ENCODE results near the gene ARIH2. TPM values are rescaled to one million over a fixed set of nuclear protein-coding genes. Genes with fewer than 3 reads are reported as not detected.
"Not testable (repeated sequence)": the region's sequence is repeated elsewhere in the genome, so short reads cannot be mapped to it uniquely, and the experiment has no call there.

The ARIH2 gene
- polyA plus RNA-seq, 4 donors, result 42.7 to 70.1 (median 47.2) TPM

DNA sequence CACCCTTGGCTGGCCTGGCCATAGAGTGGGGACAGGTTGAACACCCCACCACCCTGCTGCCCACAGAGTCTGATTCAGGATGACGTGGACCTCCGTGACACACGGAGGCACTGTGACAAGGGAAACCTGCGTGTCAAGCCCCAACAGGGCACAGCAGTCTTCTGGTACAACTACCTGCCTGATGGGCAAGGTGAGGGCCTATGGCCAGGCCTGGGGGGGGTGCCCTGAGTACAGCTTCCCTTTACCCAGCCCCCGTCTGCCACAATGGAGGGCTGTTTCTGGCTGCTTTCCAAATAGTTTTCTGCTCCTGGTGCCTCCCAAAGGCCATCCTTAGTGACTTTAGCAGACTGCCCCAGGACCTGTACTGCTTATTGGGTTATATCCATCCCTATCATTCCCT, 87.4 kb downstream of the ARIH2 start:
- Histone ChIP-seq H3K27me3 (ENCODE audit: control insufficient read depth in 3 of 3, insufficient read depth in 3 of 3, low read length in 3 of 3) (no peaks in the 10 kb centered on the region), H3K4me3 (ENCODE audit: low read depth in 1 of 3, low read length in 3 of 3) (peak overlapping the region in 2 of 3 donors; percentile 72 to 92), H3K27ac (ENCODE audit: low read depth in 1 of 3, low read length in 2 of 3) (peak overlapping the region in 2 of 3 donors; percentile 95 to 96), H3K9me3 (ENCODE audit: control insufficient read depth in 2 of 2, insufficient read depth in 1 of 2, low read depth in 1 of 2, low read length in 1 of 2) (no peaks in the 10 kb centered on the region), H3K4me1 (ENCODE audit: control insufficient read depth in 3 of 3, insufficient read depth in 2 of 3, low read depth in 1 of 3, low read length in 2 of 3) (peaks cover 0 to 34% (median 0%) of the 10 kb centered on the region in 3 donors), H3K36me3 (ENCODE audit: control insufficient read depth in 3 of 3, insufficient read depth in 2 of 3, low read depth in 1 of 3, low read length in 3 of 3) (peaks cover 0 to 68% (median 0%) of the 10 kb centered on the region in 3 donors)
- WGBS, 3 donors, result 95 to 100% (median 98%) methylated on average over 5 of the region's 5 CpGs
- FAIRE-seq (no peak), DNase-seq (no peak)

DNA sequence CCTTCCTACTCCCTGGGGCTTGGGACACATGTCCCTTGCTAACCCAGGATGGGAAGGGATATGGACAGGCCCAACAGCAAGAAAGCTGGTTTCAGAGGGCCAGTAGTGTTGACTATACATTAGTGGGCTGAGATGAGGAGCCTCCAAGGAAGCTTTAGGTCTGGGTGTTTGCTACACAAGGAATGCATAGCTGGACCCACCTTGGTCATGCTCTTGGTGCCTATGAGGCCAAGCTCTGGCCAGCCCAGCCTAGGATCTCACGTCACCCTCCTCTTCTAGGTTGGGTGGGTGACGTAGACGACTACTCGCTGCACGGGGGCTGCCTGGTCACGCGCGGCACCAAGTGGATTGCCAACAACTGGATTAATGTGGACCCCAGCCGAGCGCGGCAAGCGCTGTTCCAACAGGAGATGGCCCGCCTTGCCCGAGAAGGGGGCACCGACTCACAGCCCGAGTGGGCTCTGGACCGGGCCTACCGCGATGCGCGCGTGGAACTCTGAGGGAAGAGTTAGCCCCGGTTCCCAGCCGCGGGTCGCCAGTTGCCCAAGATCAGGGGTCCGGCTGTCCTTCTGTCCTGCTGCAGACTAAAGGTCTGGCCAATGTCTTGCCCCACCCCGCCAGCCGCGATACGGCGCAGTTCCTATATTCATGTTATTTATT, 87.9 kb downstream of the ARIH2 start:
- Histone ChIP-seq H3K27ac (ENCODE audit: low read depth in 1 of 3, low read length in 2 of 3) (peak overlapping the region; percentile 46 to 96 (median 95)), H3K4me1 (ENCODE audit: control insufficient read depth in 3 of 3, insufficient read depth in 2 of 3, low read depth in 1 of 3, low read length in 2 of 3) (peaks cover 0 to 29% (median 0%) of the 10 kb centered on the region in 3 donors), H3K9me3 (ENCODE audit: control insufficient read depth in 2 of 2, insufficient read depth in 1 of 2, low read depth in 1 of 2, low read length in 1 of 2) (no peaks in the 10 kb centered on the region), H3K27me3 (ENCODE audit: control insufficient read depth in 3 of 3, insufficient read depth in 3 of 3, low read length in 3 of 3) (no peaks in the 10 kb centered on the region), H3K4me3 (ENCODE audit: low read depth in 1 of 3, low read length in 3 of 3) (peak overlapping the region; percentile 63 to 92 (median 72)), H3K36me3 (ENCODE audit: control insufficient read depth in 3 of 3, insufficient read depth in 2 of 3, low read depth in 1 of 3, low read length in 3 of 3) (peaks cover 0 to 68% (median 0%) of the 10 kb centered on the region in 3 donors)
- 2 to 6% (median 4%) methylated on average over 32 of the region's 32 CpGs for WGBS, 3 donors
- FAIRE-seq, result no peak
- DNase-seq, result peak; percentile 18 to 62

DNA sequence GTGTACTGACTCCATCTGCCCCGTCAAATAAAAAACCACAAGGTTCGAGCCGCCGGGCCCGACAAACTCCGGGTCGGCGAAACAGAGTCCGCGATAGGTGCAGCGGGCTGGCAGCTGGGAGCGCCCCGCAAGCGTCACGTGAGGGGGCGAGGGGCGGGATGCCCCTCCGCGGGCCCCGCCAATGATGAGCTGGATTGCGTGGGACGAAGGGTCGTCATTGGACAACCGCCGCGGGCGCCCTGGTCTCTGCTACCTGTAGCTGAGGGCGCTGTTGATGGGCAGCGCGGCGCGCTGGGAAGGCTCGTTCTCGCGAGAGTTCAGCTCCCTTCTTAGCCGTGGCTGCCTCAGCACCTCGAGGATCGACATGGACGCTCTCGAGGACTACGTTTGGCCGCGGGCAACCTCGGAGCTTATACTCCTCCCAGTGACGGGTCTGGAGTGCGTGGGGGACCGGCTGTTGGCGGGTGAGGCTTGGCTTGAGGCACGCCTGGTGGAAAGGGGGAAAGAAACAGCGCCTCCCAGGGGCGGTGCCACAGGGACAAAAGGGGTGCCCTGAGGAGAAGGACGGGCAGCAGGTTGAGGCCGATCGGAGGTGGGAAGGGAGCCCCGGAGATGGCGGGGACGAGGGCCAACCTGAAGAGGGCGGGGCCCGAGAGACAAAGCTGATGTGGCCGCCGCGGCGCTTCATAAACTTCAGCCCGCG, 88.6 kb downstream of the ARIH2 start, which contains the start of gene WDR6:
WDR6 (plus strand) TSS at position 324 of the 703 bp plus-strand sequence; CDS start at position 365, 41 bp downstream.
- Histone ChIP-seq H3K9me3 (ENCODE audit: control insufficient read depth in 2 of 2, insufficient read depth in 1 of 2, low read depth in 1 of 2, low read length in 1 of 2) (no peaks in the 10 kb centered on the region), H3K4me3 (ENCODE audit: low read depth in 1 of 3, low read length in 3 of 3) (peak within 1 kb of the TSS; percentile 63 to 92 (median 72)), H3K36me3 (ENCODE audit: control insufficient read depth in 3 of 3, insufficient read depth in 2 of 3, low read depth in 1 of 3, low read length in 3 of 3) (peaks cover 0 to 68% (median 2%) of the 10 kb centered on the region in 3 donors), H3K27ac (ENCODE audit: low read depth in 1 of 3, low read length in 2 of 3) (peak within 1 kb of the TSS; percentile 94 to 96 (median 95)), H3K4me1 (ENCODE audit: control insufficient read depth in 3 of 3, insufficient read depth in 2 of 3, low read depth in 1 of 3, low read length in 2 of 3) (peaks cover 0 to 26% (median 0%) of the 10 kb centered on the region in 3 donors), H3K27me3 (ENCODE audit: control insufficient read depth in 3 of 3, insufficient read depth in 3 of 3, low read length in 3 of 3) (no peaks in the 10 kb centered on the region)
- no peak for FAIRE-seq
- 0% methylated on average over 58 to 65 of the region's 65 CpGs for WGBS, 3 donors
- peak; percentile 97 to 99 for DNase-seq

DNA sequence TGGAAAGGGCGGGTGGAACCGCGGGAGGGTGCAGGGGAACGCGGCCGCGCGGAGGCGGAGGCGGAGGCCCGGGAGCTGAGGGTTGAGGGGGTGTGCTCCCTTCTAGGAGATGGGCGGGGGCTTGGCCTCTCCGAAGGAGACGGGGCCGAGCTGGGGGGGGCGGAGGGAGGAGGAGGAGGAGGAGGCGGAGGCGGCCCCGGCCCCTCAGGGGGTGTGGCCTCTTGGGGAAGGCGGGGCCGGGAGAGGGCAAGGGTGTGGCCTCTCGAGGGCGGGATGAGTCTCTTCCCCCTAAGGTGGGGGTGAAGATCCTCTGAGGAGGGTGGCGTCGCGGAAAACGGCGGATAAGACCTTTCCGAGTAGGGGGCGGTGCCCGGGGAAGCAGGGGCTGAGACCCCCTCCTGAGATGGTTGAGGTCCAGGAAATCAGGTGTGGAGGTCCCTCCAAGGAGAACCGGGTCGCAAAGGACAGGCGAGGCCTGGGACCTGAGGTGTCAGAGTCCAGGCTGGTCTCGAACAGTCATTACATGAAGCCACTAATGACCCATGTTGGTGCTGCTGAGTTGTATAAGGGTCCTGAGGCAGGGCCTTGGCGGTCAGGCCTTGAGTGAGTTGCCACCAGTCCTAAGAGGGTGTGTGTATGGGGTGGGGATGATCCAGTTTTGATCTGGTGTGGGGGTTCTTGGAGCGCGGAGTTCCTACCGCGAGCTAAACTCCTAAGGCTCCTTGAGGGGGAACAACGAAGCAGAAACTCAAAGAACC, 89.3 kb downstream of the ARIH2 start:
- H3K27me3 ChIP-seq (ENCODE audit: control insufficient read depth in 3 of 3, insufficient read depth in 3 of 3, low read length in 3 of 3), result no peaks in the 10 kb centered on the region
- H3K9me3 ChIP-seq (ENCODE audit: control insufficient read depth in 2 of 2, insufficient read depth in 1 of 2, low read depth in 1 of 2, low read length in 1 of 2), result no peaks in the 10 kb centered on the region
- DNase-seq (peak; percentile 92 to 93), FAIRE-seq (no peak)
- peak overlapping the region; percentile 94 to 96 (median 95) for H3K27ac ChIP-seq (ENCODE audit: low read depth in 1 of 3, low read length in 2 of 3)
- H3K4me1 ChIP-seq (ENCODE audit: control insufficient read depth in 3 of 3, insufficient read depth in 2 of 3, low read depth in 1 of 3, low read length in 2 of 3), result peaks cover 0 to 26% (median 0%) of the 10 kb centered on the region in 3 donors
- peaks cover 0 to 68% (median 2%) of the 10 kb centered on the region in 3 donors for H3K36me3 ChIP-seq (ENCODE audit: control insufficient read depth in 3 of 3, insufficient read depth in 2 of 3, low read depth in 1 of 3, low read length in 3 of 3)
- 10 to 17% (median 12%) methylated on average over 31 to 41 of the region's 41 CpGs for WGBS, 3 donors
- H3K4me3 ChIP-seq (ENCODE audit: low read depth in 1 of 3, low read length in 3 of 3), result peak overlapping the region; percentile 58 to 92 (median 72)

DNA sequence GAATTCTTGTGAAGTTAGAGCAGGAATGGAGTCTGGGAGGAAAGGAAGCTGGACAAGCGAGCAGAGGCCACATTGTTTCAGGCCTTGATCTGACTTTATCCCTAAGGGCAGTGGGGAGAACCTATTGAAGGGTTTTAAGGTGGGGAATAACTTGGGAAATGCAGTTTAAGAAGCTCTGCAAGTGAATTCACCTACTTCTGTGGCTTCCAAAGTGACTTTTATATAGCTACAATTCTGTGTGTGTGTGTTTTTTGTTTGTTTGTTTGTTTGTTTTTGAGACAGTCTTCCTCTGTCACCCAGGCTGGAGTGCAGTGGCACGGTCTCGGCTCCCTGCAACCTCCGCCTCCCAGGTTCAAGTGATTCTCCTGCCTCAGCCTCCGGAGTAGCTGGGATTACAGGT, 90.0 kb downstream of the ARIH2 start:
- DNase-seq; H3K27me3 ChIP-seq (ENCODE audit: control insufficient read depth in 3 of 3, insufficient read depth in 3 of 3, low read length in 3 of 3); H3K9me3 ChIP-seq (ENCODE audit: control insufficient read depth in 2 of 2, insufficient read depth in 1 of 2, low read depth in 1 of 2, low read length in 1 of 2); FAIRE-seq: not testable (repeated sequence)
- peaks cover 0 to 68% (median 2%) of the 10 kb centered on the region in 3 donors for H3K36me3 ChIP-seq (ENCODE audit: control insufficient read depth in 3 of 3, insufficient read depth in 2 of 3, low read depth in 1 of 3, low read length in 3 of 3)
- peak overlapping the region in 2 of 3 donors; percentile 72 to 92 for H3K4me3 ChIP-seq (ENCODE audit: low read depth in 1 of 3, low read length in 3 of 3)
- H3K4me1 ChIP-seq (ENCODE audit: control insufficient read depth in 3 of 3, insufficient read depth in 2 of 3, low read depth in 1 of 3, low read length in 2 of 3), result peaks cover 0 to 26% (median 0%) of the 10 kb centered on the region in 3 donors
- H3K27ac ChIP-seq (ENCODE audit: low read depth in 1 of 3, low read length in 2 of 3), result peak overlapping the region; percentile 46 to 95 (median 53)
- WGBS, 3 donors, result 84 to 92% (median 87%) methylated on average over 5 of the region's 5 CpGs

DNA sequence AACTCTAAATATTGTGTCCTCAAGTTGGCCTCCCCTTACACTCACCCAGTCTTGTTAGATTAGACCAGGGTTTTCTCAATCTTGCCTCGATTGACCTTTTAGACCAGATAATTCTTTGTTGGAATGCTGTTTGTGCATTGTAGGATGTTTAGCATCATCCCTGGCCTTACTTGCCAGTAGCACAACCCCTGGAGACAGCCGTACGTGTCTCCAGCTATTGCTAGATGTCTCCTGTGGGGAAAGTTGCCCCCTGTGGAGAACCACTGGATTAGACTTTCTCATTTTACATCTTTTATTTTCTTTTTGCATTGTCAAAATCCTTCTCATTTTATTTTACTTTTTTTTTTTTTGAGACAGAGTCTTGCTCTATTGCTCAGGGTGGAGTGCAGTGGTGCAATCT, 90.8 kb downstream of the ARIH2 start:
- no peak overlapping the region for H3K4me3 ChIP-seq (ENCODE audit: low read depth in 1 of 3, low read length in 3 of 3)
- WGBS, 3 donors, result 74 to 80% (median 77%) methylated on average over 3 of the region's 3 CpGs
- DNase-seq (no peak), FAIRE-seq (no peak)
- H3K9me3 ChIP-seq (ENCODE audit: control insufficient read depth in 2 of 2, insufficient read depth in 1 of 2, low read depth in 1 of 2, low read length in 1 of 2), result no peaks in the 10 kb centered on the region
- H3K27me3 ChIP-seq (ENCODE audit: control insufficient read depth in 3 of 3, insufficient read depth in 3 of 3, low read length in 3 of 3), result no peaks in the 10 kb centered on the region
- peaks cover 0 to 70% (median 4%) of the 10 kb centered on the region in 3 donors for H3K36me3 ChIP-seq (ENCODE audit: control insufficient read depth in 3 of 3, insufficient read depth in 2 of 3, low read depth in 1 of 3, low read length in 3 of 3)
- H3K4me1 ChIP-seq (ENCODE audit: control insufficient read depth in 3 of 3, insufficient read depth in 2 of 3, low read depth in 1 of 3, low read length in 2 of 3), result peaks cover 0 to 26% (median 0%) of the 10 kb centered on the region in 3 donors
- no peak overlapping the region for H3K27ac ChIP-seq (ENCODE audit: low read depth in 1 of 3, low read length in 2 of 3)

DNA sequence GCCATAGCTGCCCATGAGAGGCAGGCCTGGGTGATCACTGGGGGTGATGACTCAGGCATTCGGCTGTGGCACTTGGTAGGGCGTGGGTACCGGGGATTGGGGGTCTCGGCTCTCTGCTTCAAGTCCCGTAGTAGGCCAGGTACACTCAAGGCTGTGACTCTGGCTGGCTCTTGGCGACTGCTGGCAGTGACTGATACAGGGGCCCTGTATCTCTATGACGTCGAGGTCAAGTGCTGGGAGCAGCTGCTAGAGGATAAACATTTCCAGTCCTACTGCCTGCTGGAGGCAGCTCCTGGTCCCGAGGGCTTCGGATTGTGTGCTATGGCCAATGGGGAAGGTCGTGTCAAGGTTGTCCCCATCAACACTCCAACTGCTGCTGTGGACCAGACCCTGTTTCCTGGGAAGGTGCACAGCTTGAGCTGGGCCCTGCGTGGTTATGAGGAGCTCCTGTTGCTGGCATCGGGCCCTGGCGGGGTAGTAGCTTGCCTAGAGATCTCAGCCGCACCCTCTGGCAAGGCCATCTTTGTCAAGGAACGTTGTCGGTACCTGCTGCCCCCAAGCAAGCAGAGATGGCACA, 93.9 kb downstream of the ARIH2 start:
- Histone ChIP-seq H3K4me3 (ENCODE audit: low read depth in 1 of 3, low read length in 3 of 3) (no peak overlapping the region), H3K27me3 (ENCODE audit: control insufficient read depth in 3 of 3, insufficient read depth in 3 of 3, low read length in 3 of 3) (no peaks in the 10 kb centered on the region), H3K9me3 (ENCODE audit: control insufficient read depth in 2 of 2, insufficient read depth in 1 of 2, low read depth in 1 of 2, low read length in 1 of 2) (no peaks in the 10 kb centered on the region), H3K4me1 (ENCODE audit: control insufficient read depth in 3 of 3, insufficient read depth in 2 of 3, low read depth in 1 of 3, low read length in 2 of 3) (peaks cover 0 to 17% (median 4%) of the 10 kb centered on the region in 3 donors), H3K27ac (ENCODE audit: low read depth in 1 of 3, low read length in 2 of 3) (no peak overlapping the region), H3K36me3 (ENCODE audit: control insufficient read depth in 3 of 3, insufficient read depth in 2 of 3, low read depth in 1 of 3, low read length in 3 of 3) (peaks cover 12 to 83% (median 14%) of the 10 kb centered on the region in 3 donors)
- DNase-seq, result no peak
- WGBS, 3 donors, result 66 to 77% (median 75%) methylated on average over 17 of the region's 17 CpGs
- FAIRE-seq, result no peak
